ENCODE measurements around the gene EP400. TPM values are rescaled to one million over a fixed set of nuclear protein-coding genes. Genes with fewer than 3 reads are reported as not detected.

EP400 gene
- total and polyA plus RNA-seq, 2 of the 13 experiments (the other 11 are each of a cell fraction or from before 2014, with no cell fraction given): 4.9 to 5.0 TPM

GRCh38 chr12:131929581-131930456 lies 19.9 kb upstream of the EP400 start (continued):
- no peak for TF ChIP-seq KDM4B (CRISPR knock-in tag; IDR thresholded peaks at IDR 0.05)
- TF ChIP-seq ZNF44 (CRISPR knock-in tag; IDR thresholded peaks at IDR 0.05): no peak
- TF ChIP-seq HNRNPH1 (optimal IDR thresholded peaks at IDR 0.05; ENCODE audit: low read depth, low read length): no peak
- no peak for TF ChIP-seq TFE3 (CRISPR knock-in tag; IDR thresholded peaks at IDR 0.05)
- TF ChIP-seq, protein P1, sequence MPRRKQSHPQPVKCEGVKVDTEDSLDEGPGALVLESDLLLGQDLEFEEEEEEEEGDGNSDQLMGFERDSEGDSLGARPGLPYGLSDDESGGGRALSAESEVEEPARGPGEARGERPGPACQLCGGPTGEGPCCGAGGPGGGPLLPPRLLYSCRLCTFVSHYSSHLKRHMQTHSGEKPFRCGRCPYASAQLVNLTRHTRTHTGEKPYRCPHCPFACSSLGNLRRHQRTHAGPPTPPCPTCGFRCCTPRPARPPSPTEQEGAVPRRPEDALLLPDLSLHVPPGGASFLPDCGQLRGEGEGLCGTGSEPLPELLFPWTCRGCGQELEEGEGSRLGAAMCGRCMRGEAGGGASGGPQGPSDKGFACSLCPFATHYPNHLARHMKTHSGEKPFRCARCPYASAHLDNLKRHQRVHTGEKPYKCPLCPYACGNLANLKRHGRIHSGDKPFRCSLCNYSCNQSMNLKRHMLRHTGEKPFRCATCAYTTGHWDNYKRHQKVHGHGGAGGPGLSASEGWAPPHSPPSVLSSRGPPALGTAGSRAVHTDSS (CRISPR knock-in tag; conservative IDR thresholded peaks at IDR 0.05): no peak
- no peak for TF ChIP-seq ZNF260 (CRISPR knock-in tag; IDR thresholded peaks at IDR 0.05; ENCODE audit: borderline replicate concordance, low read depth)
- no peak for TF ChIP-seq MYNN (CRISPR knock-in tag; IDR thresholded peaks at IDR 0.05; ENCODE audit: low read depth)
- TF ChIP-seq ZNF614 (CRISPR knock-in tag; IDR thresholded peaks at IDR 0.05; ENCODE audit: borderline replicate concordance): peak; percentile 10; the same call in 1 of the 2 replicates
- TF ChIP-seq ZNF136 (CRISPR knock-in tag; IDR thresholded peaks at IDR 0.05; ENCODE audit: low read depth): no peak
- TF ChIP-seq TIGD3 (CRISPR knock-in tag; IDR thresholded peaks at IDR 0.05; ENCODE audit: borderline replicate concordance): no peak
- TF ChIP-seq KMT2B (CRISPR knock-in tag; IDR thresholded peaks at IDR 0.05): no peak
- 0 out of 2 replicates have a peak, but pooled peaks have one; percentile 10 for TF ChIP-seq ZSCAN31 (CRISPR knock-in tag; IDR thresholded peaks at IDR 0.05; ENCODE audit: low read depth)
- no peak for TF ChIP-seq NCOA5 (CRISPR knock-in tag; IDR thresholded peaks at IDR 0.05)
- TF ChIP-seq KLF15 (CRISPR knock-in tag; IDR thresholded peaks at IDR 0.05; ENCODE audit: borderline replicate concordance): no peak
- no peak for TF ChIP-seq PPARG (CRISPR knock-in tag; conservative IDR thresholded peaks at IDR 0.05)
- TF ChIP-seq ZFX (CRISPR knock-in tag; IDR thresholded peaks at IDR 0.05; ENCODE audit: low read depth): peak; percentile 70
- TF ChIP-seq ZEB1 (IDR thresholded peaks at IDR 0.05; ENCODE audit: insufficient replicate concordance, low read depth): no peak
- TF ChIP-seq TRIM24 (CRISPR knock-in tag; IDR thresholded peaks at IDR 0.05): no peak
- TF ChIP-seq ZNF138 (CRISPR knock-in tag; IDR thresholded peaks at IDR 0.05; ENCODE audit: low read depth): no peak
- TF ChIP-seq, protein P2, sequence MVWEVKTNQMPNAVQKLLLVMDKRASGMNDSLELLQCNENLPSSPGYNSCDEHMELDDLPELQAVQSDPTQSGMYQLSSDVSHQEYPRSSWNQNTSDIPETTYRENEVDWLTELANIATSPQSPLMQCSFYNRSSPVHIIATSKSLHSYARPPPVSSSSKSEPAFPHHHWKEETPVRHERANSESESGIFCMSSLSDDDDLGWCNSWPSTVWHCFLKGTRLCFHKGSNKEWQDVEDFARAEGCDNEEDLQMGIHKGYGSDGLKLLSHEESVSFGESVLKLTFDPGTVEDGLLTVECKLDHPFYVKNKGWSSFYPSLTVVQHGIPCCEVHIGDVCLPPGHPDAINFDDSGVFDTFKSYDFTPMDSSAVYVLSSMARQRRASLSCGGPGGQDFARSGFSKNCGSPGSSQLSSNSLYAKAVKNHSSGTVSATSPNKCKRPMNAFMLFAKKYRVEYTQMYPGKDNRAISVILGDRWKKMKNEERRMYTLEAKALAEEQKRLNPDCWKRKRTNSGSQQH (CRISPR knock-in tag; IDR thresholded peaks at IDR 0.05; ENCODE audit: low read depth): no peak
- TF ChIP-seq ETS1 (CRISPR knock-in tag; IDR thresholded peaks at IDR 0.05): no peak
- TF ChIP-seq SMARCC2 (IDR thresholded peaks at IDR 0.05): no peak
